Sciatic nerve (tissue), 2 donors: ENCODE data around the gene TSPAN16. TPM values are rescaled to one million over a fixed set of nuclear protein-coding genes. Genes with fewer than 3 reads are reported as not detected.
A peak's percentile ranks its signal among the peaks of the same experiment; 100 is the strongest.

Experiments
- ATAC-seq: fragments of 200-7000 bp; cut with Tn5 transposase; one replicate; pipeline ENCODE4 v1.9.1; 2020; ENCODE audit warnings: mild to moderate bottlenecking, moderate library complexity
- DNase-seq: peaks from one replicate; pipeline ENCODE4 v3.0.0-alpha.2; 2020; ENCODE audit warnings: low spot score
- intact Hi-C: fragments of 100-400 bp; cut with DNase I; formaldehyde crosslinking; loops from one replicate; pipeline ENCODE4 v1.14.2; 2022
- total RNA-seq: library from RNA; stranded (reverse); fragmentation: NEBNext Ultra II Directional; extraction: Animal tissue kit (Norgen Biotek cat#: 25700); gene quantifications from one replicate; pipeline ENCODE4 v1.2.1, GENCODE V29; 2021
- donor health status: DM: no; HTN: no; CAD: no.
- donor health status: DM: no; HTN: no; CAD: no.

Gene TSPAN16
- total RNA-seq, 1 donor from 2014 or later = not detected

DNA sequence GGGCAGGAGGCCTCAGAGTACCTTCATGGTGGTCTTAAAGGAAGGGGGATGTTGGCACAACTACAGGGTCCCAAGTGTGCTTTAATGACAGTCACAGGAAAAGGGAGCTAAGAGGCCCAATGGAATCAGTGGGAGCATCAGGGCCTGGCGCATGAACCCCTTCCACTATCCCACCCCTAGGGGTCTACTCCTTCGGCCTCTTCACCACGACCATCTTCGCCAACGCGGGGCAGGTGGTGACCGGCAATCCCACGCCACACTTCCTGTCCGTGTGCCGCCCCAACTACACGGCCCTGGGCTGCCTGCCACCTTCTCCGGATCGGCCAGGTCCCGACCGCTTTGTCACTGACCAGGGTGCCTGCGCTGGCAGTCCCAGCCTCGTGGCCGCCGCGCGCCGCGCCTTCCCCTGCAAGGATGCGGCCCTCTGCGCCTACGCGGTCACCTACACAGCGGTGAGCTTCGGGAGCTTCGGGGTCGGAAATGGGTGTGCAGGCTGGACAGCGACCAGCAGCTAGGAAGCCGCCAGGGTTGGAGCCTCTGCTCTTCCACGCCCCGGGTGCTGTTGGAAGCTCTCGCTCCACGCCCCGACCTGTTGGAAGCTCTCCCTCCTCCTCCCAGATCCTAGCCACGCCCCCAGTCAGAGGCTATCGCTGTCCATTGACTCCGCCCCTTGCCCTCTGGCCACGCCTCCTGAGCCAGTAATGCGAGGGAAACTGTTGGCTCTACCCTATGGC, 65.2 kb downstream of the TSPAN16 start:
- intact Hi-C loops = loop anchor here (10.0 kb wide), 1 partner anchor 66 kb away; the partner anchor contains the start of gene TSPAN16
- ATAC-seq (peak; percentile 8), DNase-seq (peak; percentile 76)

DNA sequence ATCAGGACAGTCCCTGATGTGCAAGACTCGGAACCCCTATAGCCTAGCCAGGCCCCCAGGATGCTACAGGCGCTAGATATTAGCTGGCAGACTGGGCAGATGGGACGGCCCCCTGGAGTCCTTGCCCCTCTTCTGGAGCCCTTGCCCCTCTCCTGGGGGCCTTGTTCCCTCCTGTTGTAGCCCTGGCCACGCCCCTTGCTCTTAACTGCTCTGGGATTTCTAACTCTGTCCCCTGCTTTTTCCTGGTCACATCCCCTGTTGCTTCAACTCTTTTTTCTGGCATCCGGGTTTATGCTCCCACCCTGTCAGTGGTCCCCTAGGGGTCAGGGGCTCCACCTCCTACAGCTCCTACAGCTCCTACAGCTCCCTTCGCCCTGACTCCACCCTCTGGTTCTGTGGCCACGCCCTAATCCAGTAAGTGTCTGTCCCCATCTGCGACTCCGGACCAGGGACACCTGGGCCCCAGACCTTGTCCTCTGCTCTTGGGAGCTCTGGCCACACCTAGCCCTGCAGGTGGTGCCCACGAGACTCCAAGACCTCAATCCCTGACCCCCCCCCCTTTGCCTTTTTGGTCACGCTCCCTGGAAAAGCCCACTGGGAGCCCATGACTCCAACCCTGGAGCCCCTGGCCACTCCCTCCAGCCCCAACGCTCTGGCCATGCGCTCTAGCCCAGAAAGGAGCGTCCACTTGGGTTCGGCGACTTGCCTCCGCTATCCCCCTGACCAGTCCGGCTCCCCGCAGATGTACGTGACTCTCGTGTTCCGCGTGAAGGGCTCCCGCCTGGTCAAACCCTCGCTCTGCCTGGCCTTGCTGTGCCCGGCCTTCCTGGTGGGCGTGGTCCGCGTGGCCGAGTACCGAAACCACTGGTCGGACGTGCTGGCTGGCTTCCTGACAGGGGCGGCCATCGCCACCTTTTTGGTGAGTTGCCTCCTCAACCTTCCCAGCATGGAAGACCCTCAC, 66.1 kb downstream of the TSPAN16 start:
- intact Hi-C loops = loop anchor here (10.0 kb wide), 1 partner anchor 67 kb away; the partner anchor contains the start of gene TSPAN16
- ATAC-seq (no peak), DNase-seq (no peak)

DNA sequence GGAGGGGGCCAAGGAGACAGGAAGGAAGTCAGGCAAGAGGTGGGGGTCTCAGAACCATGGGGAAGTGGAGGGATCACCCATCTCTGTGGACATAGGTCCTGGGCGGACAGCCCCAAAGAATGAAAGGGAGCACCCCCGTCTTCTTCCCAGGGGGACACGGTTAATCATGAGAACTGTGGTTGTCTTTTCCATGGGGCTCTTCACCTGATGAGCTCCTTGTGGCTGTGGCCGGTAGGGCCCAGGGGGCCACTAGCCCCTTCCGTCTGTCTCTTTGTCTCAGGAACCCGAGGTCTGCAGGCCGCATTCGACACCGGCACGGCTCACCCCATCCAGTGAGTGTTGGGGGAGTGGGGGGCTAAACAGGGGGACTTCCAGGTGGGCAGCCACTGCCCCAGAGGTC, 67.9 kb downstream of the TSPAN16 start:
- DNase-seq = no peak
- ATAC-seq = no peak
- intact Hi-C loops = loop anchor here (10.0 kb wide), 1 partner anchor 69 kb away; the partner anchor contains the start of gene TSPAN16

DNA sequence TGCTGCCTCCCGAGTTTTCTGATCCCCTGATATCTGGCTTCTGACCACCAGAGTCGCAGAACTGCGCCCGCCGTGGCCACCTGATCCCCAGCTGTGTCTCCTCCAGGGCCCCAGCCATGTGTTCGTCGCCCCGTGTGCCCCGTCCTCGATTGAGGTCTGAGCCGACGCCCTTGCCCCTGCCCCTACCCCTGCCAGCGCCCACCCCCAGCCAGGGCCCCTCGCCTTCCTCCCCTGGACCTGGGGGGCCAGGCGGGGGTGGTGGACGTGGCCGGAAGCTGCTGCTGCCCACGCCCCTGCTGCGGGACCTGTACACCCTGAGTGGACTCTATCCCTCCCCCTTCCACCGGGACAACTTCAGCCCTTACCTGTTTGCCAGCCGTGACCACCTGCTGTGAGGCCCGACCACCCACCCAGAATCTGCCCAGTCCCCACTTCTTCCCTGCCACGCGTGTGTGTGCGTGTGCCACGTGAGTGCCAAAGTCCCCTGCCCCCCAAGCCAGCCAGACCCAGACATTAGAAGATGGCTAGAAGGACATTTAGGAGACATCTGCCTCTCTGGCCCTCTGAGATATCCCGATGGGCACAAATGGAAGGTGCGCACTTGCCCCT, 68.4 kb downstream of the TSPAN16 start:
- intact Hi-C loops = loop anchor here (10.0 kb wide), 1 partner anchor 70 kb away; the partner anchor contains the start of gene TSPAN16
- DNase-seq (no peak), ATAC-seq (peak; percentile 6)

DNA sequence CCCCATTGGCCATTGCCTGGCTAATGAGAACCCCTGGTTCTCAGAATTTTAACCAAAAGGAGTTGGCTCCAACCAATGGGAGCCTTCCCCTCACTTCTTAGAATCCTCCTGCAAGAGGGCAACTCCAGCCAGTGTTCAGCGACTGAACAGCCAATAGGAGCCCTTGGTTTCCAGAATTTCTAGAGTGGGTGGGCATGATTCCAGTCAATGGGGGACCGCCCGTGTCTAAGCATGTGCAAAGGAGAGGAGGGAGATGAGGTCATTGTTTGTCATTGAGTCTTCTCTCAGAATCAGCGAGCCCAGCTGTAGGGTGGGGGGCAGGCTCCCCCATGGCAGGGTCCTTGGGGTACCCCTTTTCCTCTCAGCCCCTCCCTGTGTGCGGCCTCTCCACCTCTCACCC, 69.0 kb downstream of the TSPAN16 start:
- intact Hi-C loops = loop anchor here (10.0 kb wide), 1 partner anchor 70 kb away; the partner anchor contains the start of gene TSPAN16
- DNase-seq = no peak
- peak; percentile 18 for ATAC-seq

Other genes starting within 250 kb of the TSPAN16 start
- 155 TPM for gene LDLR, start 206.7 kb upstream of the TSPAN16 start, total RNA-seq
- 1.3 TPM for gene SPC24, start 140.4 kb upstream of the TSPAN16 start, total RNA-seq
- 296 TPM for gene KANK2, start 98.6 kb upstream of the TSPAN16 start, total RNA-seq
- gene ANGPTL8, start 56.5 kb upstream of the TSPAN16 start, total RNA-seq = 15.5 TPM
- gene DOCK6, start 33.6 kb upstream of the TSPAN16 start, total RNA-seq = 131 TPM
- 25.1 TPM for gene RAB3D, start 43.5 kb downstream of the TSPAN16 start, total RNA-seq
- 58.0 TPM for gene TMEM205, start 50.1 kb downstream of the TSPAN16 start, total RNA-seq
- 42.7 TPM for gene CCDC159, start 50.4 kb downstream of the TSPAN16 start, total RNA-seq
- 27.5 TPM for gene PLPPR2, start 59.3 kb downstream of the TSPAN16 start, total RNA-seq
- 1.3 TPM for gene SWSAP1, start 78.5 kb downstream of the TSPAN16 start, total RNA-seq
- gene EPOR, start 88.2 kb downstream of the TSPAN16 start, total RNA-seq = 5.2 TPM
- 14.4 TPM for gene RGL3, start 123.2 kb downstream of the TSPAN16 start, total RNA-seq
- gene ODAD3, start 139.0 kb downstream of the TSPAN16 start, total RNA-seq = 0.31 TPM
- gene PRKCSH, start 139.5 kb downstream of the TSPAN16 start, total RNA-seq = 190 TPM
- 0.45 TPM for gene ELAVL3, start 184.9 kb downstream of the TSPAN16 start, total RNA-seq
- 9.4 TPM for gene ZNF653, start 209.7 kb downstream of the TSPAN16 start, total RNA-seq
- 25.8 TPM for gene ECSIT, start 233.0 kb downstream of the TSPAN16 start, total RNA-seq
- gene CNN1, start 242.7 kb downstream of the TSPAN16 start, total RNA-seq = 35.7 TPM